Nephron progenitor cell (in vitro differentiated cells): Measurements from ENCODE around the gene TUB.

ENCODE experiments used
- DNase-seq: peaks from one replicate; pipeline ENCODE4 v3.0.0; 2021
- H3K27ac Mint-ChIP-seq: 2 replicates; pipeline ENCODE4 v1.8.0; 2021; ENCODE audit warnings: mild to moderate bottlenecking, moderate library complexity, mixed read lengths
- H3K27me3 Mint-ChIP-seq: 2 replicates; pipeline ENCODE4 v1.8.0; 2021; ENCODE audit warnings: mild to moderate bottlenecking, low read depth, mixed read lengths; ENCODE audit not compliant: poor library complexity
- H3K36me3 Mint-ChIP-seq: 2 replicates; pipeline ENCODE4 v1.8.0; 2021; ENCODE audit warnings: low read depth, mixed read lengths
- H3K4me1 Mint-ChIP-seq: 2 replicates; pipeline ENCODE4 v1.8.0; 2021; ENCODE audit warnings: mixed read lengths
- H3K4me3 Mint-ChIP-seq: 2 replicates; pipeline ENCODE4 v1.8.0; 2021; ENCODE audit warnings: mild to moderate bottlenecking, moderate library complexity, mixed read lengths
- H3K9me3 Mint-ChIP-seq: 2 replicates; pipeline ENCODE4 v1.8.0; 2021; ENCODE audit warnings: mild to moderate bottlenecking, moderate library complexity, mixed read lengths
- TF ChIP-seq, protein P1 (sequence below): fragments of 200-600 bp; sonication (generic); IDR thresholded peaks from 2 replicates; pipeline ENCODE4 v1.5.0; 2021; ENCODE audit warnings: antibody characterized with exemption

Gene TUB

DNA sequence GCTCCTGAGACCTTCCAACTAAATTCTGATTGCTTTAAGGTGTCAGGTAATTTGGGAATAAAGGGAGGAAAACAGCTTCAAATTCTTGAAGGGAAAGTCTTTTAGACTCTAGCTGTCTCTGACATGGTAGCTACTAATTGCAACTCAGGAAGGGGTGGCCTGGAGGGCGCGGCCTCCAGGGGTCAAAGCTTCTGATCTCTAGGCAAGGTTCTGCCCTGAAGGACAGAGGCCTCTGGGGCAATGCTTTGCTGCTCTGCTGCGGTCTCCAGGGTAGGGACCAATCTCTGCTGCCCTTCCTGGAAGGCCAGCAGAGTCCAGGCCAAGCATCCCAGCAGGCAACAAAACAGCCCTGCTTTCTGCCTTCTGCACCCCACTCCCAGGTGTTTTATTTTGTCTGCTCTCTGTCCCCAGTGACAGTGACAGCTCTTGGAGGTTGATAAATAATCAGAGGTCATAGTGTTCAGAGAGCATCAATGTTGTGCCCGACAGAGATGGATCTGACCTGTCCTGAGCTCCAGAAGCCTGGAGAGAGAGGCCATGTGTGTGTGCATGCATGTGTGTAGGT is 1.8 kb upstream of the TUB start:
- Mint-ChIP-seq H3K36me3 (no peaks in the 10 kb centered on the region), H3K27me3 (peaks cover 56% of the 10 kb centered on the region), H3K27ac (no peak overlapping the region), H3K4me3 (peak overlapping the region; percentile 69), H3K9me3 (no peaks in the 10 kb centered on the region), H3K4me1 (peaks cover 38% of the 10 kb centered on the region)
- TF ChIP-seq, protein P1, sequence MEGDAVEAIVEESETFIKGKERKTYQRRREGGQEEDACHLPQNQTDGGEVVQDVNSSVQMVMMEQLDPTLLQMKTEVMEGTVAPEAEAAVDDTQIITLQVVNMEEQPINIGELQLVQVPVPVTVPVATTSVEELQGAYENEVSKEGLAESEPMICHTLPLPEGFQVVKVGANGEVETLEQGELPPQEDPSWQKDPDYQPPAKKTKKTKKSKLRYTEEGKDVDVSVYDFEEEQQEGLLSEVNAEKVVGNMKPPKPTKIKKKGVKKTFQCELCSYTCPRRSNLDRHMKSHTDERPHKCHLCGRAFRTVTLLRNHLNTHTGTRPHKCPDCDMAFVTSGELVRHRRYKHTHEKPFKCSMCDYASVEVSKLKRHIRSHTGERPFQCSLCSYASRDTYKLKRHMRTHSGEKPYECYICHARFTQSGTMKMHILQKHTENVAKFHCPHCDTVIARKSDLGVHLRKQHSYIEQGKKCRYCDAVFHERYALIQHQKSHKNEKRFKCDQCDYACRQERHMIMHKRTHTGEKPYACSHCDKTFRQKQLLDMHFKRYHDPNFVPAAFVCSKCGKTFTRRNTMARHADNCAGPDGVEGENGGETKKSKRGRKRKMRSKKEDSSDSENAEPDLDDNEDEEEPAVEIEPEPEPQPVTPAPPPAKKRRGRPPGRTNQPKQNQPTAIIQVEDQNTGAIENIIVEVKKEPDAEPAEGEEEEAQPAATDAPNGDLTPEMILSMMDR, result no peak
- DNase-seq, result no peak

DNA sequence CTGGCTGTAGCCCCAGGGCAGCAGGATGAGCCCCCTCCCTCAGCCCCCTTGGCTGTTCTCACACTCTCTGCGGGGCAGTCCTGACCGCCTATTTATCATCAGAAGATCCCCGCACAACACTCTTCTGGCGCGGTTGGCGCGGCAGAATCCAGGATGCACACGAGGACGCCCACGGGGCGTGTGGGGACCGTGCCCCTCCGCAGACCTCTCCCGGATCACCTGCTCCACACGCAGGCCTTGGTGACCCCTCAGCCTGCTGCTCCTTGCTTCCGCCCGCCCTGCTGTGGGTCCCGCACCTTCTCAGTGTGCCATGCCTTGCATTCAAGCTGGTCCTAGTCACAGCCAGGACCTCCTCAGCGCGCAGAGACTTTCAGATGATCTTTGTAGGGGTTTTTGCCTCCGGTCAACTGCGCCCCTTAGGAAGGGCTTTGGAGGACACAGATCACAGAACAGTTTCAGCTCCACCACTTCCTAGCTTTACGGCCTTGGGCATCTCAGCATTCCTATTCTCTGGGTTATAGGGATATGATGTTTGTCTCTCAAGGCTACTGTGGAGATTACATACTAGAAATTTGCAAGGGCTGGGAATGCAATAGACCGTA is 841 bp upstream of the TUB start:
- Mint-ChIP-seq H3K27ac (no peak overlapping the region), H3K9me3 (no peaks in the 10 kb centered on the region), H3K4me3 (peak overlapping the region; percentile 81), H3K4me1 (peaks cover 47% of the 10 kb centered on the region), H3K27me3 (peaks cover 48% of the 10 kb centered on the region), H3K36me3 (no peaks in the 10 kb centered on the region)
- TF ChIP-seq, protein P1, result no peak
- no peak for DNase-seq

DNA sequence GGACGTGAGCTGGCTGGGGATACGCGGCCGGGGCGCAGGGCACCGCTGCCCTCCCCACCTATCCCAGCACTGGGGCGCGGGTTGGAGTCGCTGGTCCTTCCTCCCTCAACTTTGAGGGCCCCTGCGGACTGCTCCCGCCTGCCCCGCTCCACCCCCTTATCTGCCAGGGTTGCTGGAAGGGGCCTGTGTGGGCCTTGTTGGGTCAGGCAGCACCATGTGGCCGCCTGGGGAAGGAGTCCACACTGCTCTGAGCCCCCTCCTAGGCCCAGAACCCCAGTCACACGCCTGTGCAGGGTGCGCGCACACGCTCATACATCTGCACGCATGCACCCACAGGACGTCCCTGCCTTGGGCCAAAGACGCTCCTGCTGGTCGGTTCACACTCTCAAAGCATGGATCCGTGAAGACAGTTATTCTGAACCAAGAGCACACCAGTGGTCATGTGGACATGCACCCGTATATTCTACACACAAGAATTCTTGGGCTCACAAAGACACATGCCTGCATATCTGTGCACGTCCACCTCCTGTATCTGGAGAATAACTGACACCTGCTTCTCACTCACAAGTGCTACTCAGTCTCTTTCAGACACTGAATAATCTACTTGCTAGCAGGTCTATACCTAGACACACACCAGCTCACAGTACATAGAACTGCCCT is 710 bp downstream of the TUB start:
- TF ChIP-seq, protein P1, result no peak
- H3K36me3 Mint-ChIP-seq, result no peaks in the 10 kb centered on the region
- no peak for DNase-seq
- no peak overlapping the region for H3K27ac Mint-ChIP-seq
- H3K27me3 Mint-ChIP-seq, result peaks cover 38% of the 10 kb centered on the region
- peak overlapping the region; percentile 81 for H3K4me3 Mint-ChIP-seq
- no peaks in the 10 kb centered on the region for H3K9me3 Mint-ChIP-seq
- H3K4me1 Mint-ChIP-seq, result peaks cover 62% of the 10 kb centered on the region

DNA sequence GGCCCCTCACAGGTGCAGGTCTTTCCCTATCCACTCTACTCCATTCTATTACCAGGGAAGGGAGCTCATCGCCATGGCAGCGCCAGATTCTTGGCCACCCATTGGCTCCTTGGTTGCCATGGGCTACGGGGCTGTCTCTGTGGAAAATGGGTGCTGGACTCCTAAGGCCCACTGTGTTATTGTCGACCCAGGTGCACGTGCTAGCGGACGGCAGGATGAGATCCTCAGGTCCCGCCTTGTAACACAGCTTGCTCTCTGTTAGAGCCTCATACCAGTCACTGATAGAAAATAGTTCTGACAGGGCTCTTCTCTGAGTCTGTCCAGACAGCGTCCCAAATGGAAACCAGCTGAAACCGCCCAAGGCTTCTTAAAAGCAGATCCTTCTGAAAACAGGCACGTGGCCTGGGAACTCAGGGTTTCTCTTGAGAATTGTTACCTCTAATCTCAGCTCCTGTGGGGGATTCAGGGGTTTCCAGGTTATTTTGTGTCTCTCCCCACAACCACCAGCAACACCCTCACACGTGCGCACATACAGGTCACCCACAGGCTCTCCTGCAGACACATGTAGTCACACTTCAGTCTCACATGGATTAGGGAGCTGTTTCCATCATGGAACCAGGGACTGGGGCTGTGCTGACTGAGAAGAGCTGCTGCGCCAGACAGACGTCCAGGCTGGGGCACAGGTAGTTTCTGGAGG is 1.5 kb downstream of the TUB start:
- peaks cover 62% of the 10 kb centered on the region for H3K4me1 Mint-ChIP-seq
- peak; percentile 40 for DNase-seq
- H3K27ac Mint-ChIP-seq, result no peak overlapping the region

DNA sequence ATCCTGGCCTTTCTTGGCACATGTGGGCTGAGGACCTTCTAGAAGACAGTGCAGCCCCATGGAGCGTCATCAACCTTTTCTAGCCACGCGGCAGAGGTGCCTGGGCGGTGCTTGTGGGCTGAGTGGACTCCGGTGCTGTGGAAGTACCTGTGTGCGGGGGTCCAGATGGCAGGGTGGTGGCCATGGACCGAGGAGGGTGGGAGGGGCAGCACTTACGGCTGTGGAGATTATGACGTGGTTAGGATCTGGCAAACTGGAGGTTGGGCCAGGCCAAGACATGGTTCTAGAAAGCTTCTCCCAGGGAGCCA is 2.0 kb downstream of the TUB start:
- no peak overlapping the region for H3K27ac Mint-ChIP-seq
- TF ChIP-seq, protein P1, result no peak
- H3K36me3 Mint-ChIP-seq, result no peaks in the 10 kb centered on the region
- peaks cover 35% of the 10 kb centered on the region for H3K27me3 Mint-ChIP-seq
- H3K9me3 Mint-ChIP-seq, result no peaks in the 10 kb centered on the region
- H3K4me1 Mint-ChIP-seq, result peaks cover 62% of the 10 kb centered on the region
- H3K4me3 Mint-ChIP-seq, result peak overlapping the region; percentile 81
- no peak for DNase-seq

More for the DNA sequence above, 1.5 kb downstream of the TUB start:
- TF ChIP-seq, protein P1, result no peak
- Mint-ChIP-seq H3K9me3 (no peaks in the 10 kb centered on the region), H3K36me3 (no peaks in the 10 kb centered on the region), H3K27me3 (peaks cover 38% of the 10 kb centered on the region), H3K4me3 (peak overlapping the region; percentile 81)
